H9 (cell line): ENCODE data around the gene TBC1D5. TPM values are rescaled to one million over a fixed set of nuclear protein-coding genes. Genes with fewer than 3 reads are reported as not detected.

ENCODE experiments used
- DNase-seq: peaks from one replicate; pipeline ENCODE4 v3.0.0-alpha.2; 2017
- H2AFZ ChIP-seq: one replicate; pipeline ENCODE4 v1.6.1; 2013; ENCODE audit warnings: mild to moderate bottlenecking, low read length, control low read depth, moderate library complexity
- H2AK5ac ChIP-seq: 2 replicates; pipeline ENCODE4 v1.6.1; 2013; ENCODE audit warnings: low read length, control low read depth, mixed read lengths; ENCODE audit not compliant: insufficient read length
- H2BK120ac ChIP-seq: one replicate; pipeline ENCODE4 v1.6.1; 2013; ENCODE audit warnings: low read depth, mild to moderate bottlenecking, low read length, control low read depth, inconsistent platforms; ENCODE audit not compliant: poor library complexity, severe bottlenecking
- H2BK12ac ChIP-seq: 2 replicates; pipeline ENCODE4 v1.6.1; 2013; ENCODE audit warnings: low read length, control low read depth, mixed read lengths, low read depth; ENCODE audit not compliant: insufficient read length
- H2BK15ac ChIP-seq: 2 replicates; pipeline ENCODE4 v1.6.1; 2013; ENCODE audit warnings: low read depth, low read length, control low read depth
- H2BK20ac ChIP-seq: one replicate; pipeline ENCODE4 v1.6.1; 2013; ENCODE audit warnings: low read depth, mild to moderate bottlenecking, low read length, control low read depth, inconsistent platforms; ENCODE audit not compliant: poor library complexity, severe bottlenecking
- H2BK5ac ChIP-seq: 2 replicates; pipeline ENCODE4 v1.6.1; 2013; ENCODE audit warnings: low read length, control low read depth, mixed read lengths; ENCODE audit not compliant: insufficient read length
- H3K14ac ChIP-seq: 2 replicates; pipeline ENCODE4 v1.6.1; 2013; ENCODE audit warnings: low read length, control low read depth; ENCODE audit not compliant: insufficient read depth
- H3K18ac ChIP-seq: 2 replicates; pipeline ENCODE4 v1.6.1; 2013; ENCODE audit warnings: low read depth, mild to moderate bottlenecking, mixed read lengths, low read length, control low read depth; ENCODE audit not compliant: insufficient read length
- H3K23ac ChIP-seq: 2 replicates; pipeline ENCODE4 v1.6.1; 2013; ENCODE audit warnings: low read length, control low read depth, mixed read lengths, low read depth; ENCODE audit not compliant: insufficient read length
- H3K23me2 ChIP-seq: 2 replicates; pipeline ENCODE4 v1.6.1; 2013; ENCODE audit warnings: low read depth, mild to moderate bottlenecking, mixed read lengths, low read length, control low read depth; ENCODE audit not compliant: insufficient read length, poor library complexity, severe bottlenecking
- H3K27ac ChIP-seq: 2 replicates; pipeline ENCODE4 v1.5.1; 2013; ENCODE audit warnings: low read length, control low read depth, mixed read lengths, low read depth; ENCODE audit not compliant: insufficient read length
- H3K27me3 ChIP-seq: 2 replicates; pipeline ENCODE4 v1.6.1; 2013; ENCODE audit warnings: low read length, control low read depth, inconsistent platforms; ENCODE audit not compliant: insufficient read depth
- H3K4ac ChIP-seq: 2 replicates; pipeline ENCODE4 v1.6.1; 2013; ENCODE audit warnings: low read depth, mild to moderate bottlenecking, control low read depth, inconsistent platforms, low read length, moderate library complexity
- H3K4me1 ChIP-seq: 2 replicates; pipeline ENCODE4 v1.6.1; 2013; ENCODE audit warnings: low read length, control low read depth, inconsistent platforms; ENCODE audit not compliant: insufficient read depth
- H3K4me2 ChIP-seq: 2 replicates; pipeline ENCODE4 v1.6.1; 2013; ENCODE audit warnings: low read length, control low read depth, mixed read lengths; ENCODE audit not compliant: insufficient read length, insufficient read depth
- H3K56ac ChIP-seq: 2 replicates; pipeline ENCODE4 v1.6.1; 2013; ENCODE audit warnings: low read depth, mild to moderate bottlenecking, mixed read lengths, low read length, control low read depth; ENCODE audit not compliant: insufficient read length
- H3K79me1 ChIP-seq: 2 replicates; pipeline ENCODE4 v1.6.1; 2013; ENCODE audit warnings: low read depth, mild to moderate bottlenecking, moderate library complexity, low read length, control low read depth, inconsistent platforms; ENCODE audit not compliant: insufficient read depth, poor library complexity, severe bottlenecking
- H3K79me2 ChIP-seq: 2 replicates; pipeline ENCODE4 v1.6.1; 2013; ENCODE audit warnings: low read length, control low read depth, inconsistent platforms; ENCODE audit not compliant: insufficient read depth
- H3K9ac ChIP-seq: 2 replicates; pipeline ENCODE4 v1.6.1; 2013; ENCODE audit warnings: low read length, control low read depth, mixed read lengths; ENCODE audit not compliant: insufficient read length; ENCODE audit errors: extremely low read depth
- H3K9me3 ChIP-seq: one replicate; pipeline ENCODE4 v1.6.1; 2013; ENCODE audit warnings: low read depth, low read length, inconsistent platforms; ENCODE audit not compliant: control insufficient read depth
- H3T11ph ChIP-seq: one replicate; pipeline ENCODE4 v1.6.1; 2013; ENCODE audit warnings: mild to moderate bottlenecking, low read length, control low read depth, inconsistent platforms
- H4K20me1 ChIP-seq: one replicate; pipeline ENCODE4 v1.6.1; 2013; ENCODE audit not compliant: control insufficient read depth, insufficient read length, insufficient read depth
- H4K5ac ChIP-seq: 2 replicates; pipeline ENCODE4 v1.6.1; 2013; ENCODE audit warnings: low read depth, mild to moderate bottlenecking, mixed read lengths, low read length, control low read depth; ENCODE audit not compliant: insufficient read length
- H4K8ac ChIP-seq: replicated peaks from 2 replicates; pipeline ENCODE4 v1.6.1; 2013; ENCODE audit warnings: low read length, control low read depth, mixed read lengths, low read depth; ENCODE audit not compliant: insufficient read length
- H4K91ac ChIP-seq: 2 replicates; pipeline ENCODE4 v1.6.1; 2013; ENCODE audit warnings: low read depth, mild to moderate bottlenecking, moderate library complexity, mixed read lengths, low read length, control low read depth; ENCODE audit not compliant: insufficient read length
- H3K27ac Mint-ChIP-seq, 3 experiments: 2 replicates in 2 of 3; 3 replicates in 1 of 3; pipeline ENCODE4 v1.8.0; 2020 to 2021; ENCODE audit warnings: mixed read lengths in 3 of 3, mild to moderate bottlenecking in 1 of 3, moderate library complexity in 1 of 3
- H3K27me3 Mint-ChIP-seq: 2 replicates; pipeline ENCODE4 v1.8.0; 2021; ENCODE audit warnings: low read depth, mild to moderate bottlenecking, moderate library complexity, mixed read lengths
- H3K36me3 Mint-ChIP-seq, 3 experiments: 2 replicates in 2 of 3; 3 replicates in 1 of 3; pipeline ENCODE4 v1.8.0; 2020 to 2021; ENCODE audit warnings: low read depth in 3 of 3, mixed read lengths in 3 of 3; ENCODE audit not compliant: insufficient read depth in 1 of 3
- H3K4me1 Mint-ChIP-seq, 2 experiments: 2 replicates each; pipeline ENCODE4 v1.8.0; 2020; ENCODE audit warnings: mixed read lengths in 2 of 2
- H3K4me3 Mint-ChIP-seq, 2 experiments: 2 replicates in 1 of 2; 3 replicates in 1 of 2; pipeline ENCODE4 v1.8.0; 2020 to 2021; ENCODE audit warnings: mild to moderate bottlenecking in 2 of 2, mixed read lengths in 2 of 2, moderate library complexity in 1 of 2
- H3K9me3 Mint-ChIP-seq, 2 experiments: 2 replicates in 1 of 2; 3 replicates in 1 of 2; pipeline ENCODE4 v1.8.0; 2020; ENCODE audit warnings: mild to moderate bottlenecking in 2 of 2, mixed read lengths in 2 of 2, moderate library complexity in 1 of 2
- CTCF ChIP-seq: fragments of 200-600 bp; sonication (generic); conservative IDR thresholded peaks from 3 replicates; pipeline ENCODE4 v1.8.0; 2021; ENCODE audit warnings: antibody characterized with exemption, mild to moderate bottlenecking
- WGBS: extraction: QIAGEN DNeasy Blood & Tissue Kit; methylation state at CpG from one replicate; pipeline ENCODE4 v1.1.7; 2013; ENCODE audit warnings: missing lambda C conversion rate, low lambda C conversion rate, mixed read lengths; ENCODE audit not compliant: insufficient read length; ENCODE audit errors: extremely low coverage; 5-methylcytosine and 5-hydroxymethylcytosine counted together
- total RNA-seq: library from RNA; stranded (reverse); gene quantifications from 2 replicates; pipeline ENCODE4 v1.2.1, GENCODE V29; 2021

Gene TBC1D5
- total RNA-seq, 1 experiment from 2014 or later, result 25.0 TPM

GRCh38 chr3:17431484-17432045 is 310.9 kb downstream of the TBC1D5 start:
- WGBS, result no CpG with 5 or more reads among the region's 2 CpGs
- no peaks in the 10 kb centered on the region for H3K23me2 ChIP-seq
- no peaks in the 10 kb centered on the region for H4K20me1 ChIP-seq
- no peak overlapping the region for H2AFZ ChIP-seq
- no peak overlapping the region for H3T11ph ChIP-seq
- no peak overlapping the region for H2BK20ac ChIP-seq
- H2BK15ac ChIP-seq, result no peak overlapping the region
- H3K4me3 Mint-ChIP-seq, result no peak overlapping the region
- no peak overlapping the region for H3K14ac ChIP-seq
- no peaks in the 10 kb centered on the region for H3K79me1 ChIP-seq
- no peaks in the 10 kb centered on the region for H3K79me2 ChIP-seq
- no peak overlapping the region for H4K8ac ChIP-seq
- H3K9ac ChIP-seq, result no peak overlapping the region
- H3K23ac ChIP-seq, result no peak overlapping the region
- no peak for DNase-seq
- TF ChIP-seq CTCF, result no peak
- no peaks in the 10 kb centered on the region for H3K4me1 ChIP-seq
- H3K9me3 ChIP-seq, result no peaks in the 10 kb centered on the region
- no peaks in the 10 kb centered on the region for H3K27me3 Mint-ChIP-seq
- H2BK120ac ChIP-seq, result no peak overlapping the region
- H3K4ac ChIP-seq, result no peak overlapping the region
- no peak overlapping the region for H2BK5ac ChIP-seq
- H3K4me1 Mint-ChIP-seq, result peaks cover 10 to 20% of the 10 kb centered on the region in 2 experiments
- no peak overlapping the region for H4K91ac ChIP-seq
- no peak overlapping the region for H2BK12ac ChIP-seq
- 0 out of 7 replicates have a peak overlapping the region, but pooled peaks of 2 of the 3 experiments have one; percentile 11 to 23 for H3K27ac Mint-ChIP-seq
- H3K4me2 ChIP-seq, result no peak overlapping the region
- H3K27ac ChIP-seq, result no peak overlapping the region
- H3K36me3 Mint-ChIP-seq, result no peaks in the 10 kb centered on the region; a peak in 2 of 7 replicates
- no peak overlapping the region for H3K56ac ChIP-seq
- H2AK5ac ChIP-seq, result no peak overlapping the region
- H3K18ac ChIP-seq, result no peak overlapping the region
- no peaks in the 10 kb centered on the region for H3K27me3 ChIP-seq
- no peaks in the 10 kb centered on the region; a peak in 2 of 5 replicates for H3K9me3 Mint-ChIP-seq
- no peak overlapping the region for H4K5ac ChIP-seq
